ENCODE results near the gene MKKS.

DNA sequence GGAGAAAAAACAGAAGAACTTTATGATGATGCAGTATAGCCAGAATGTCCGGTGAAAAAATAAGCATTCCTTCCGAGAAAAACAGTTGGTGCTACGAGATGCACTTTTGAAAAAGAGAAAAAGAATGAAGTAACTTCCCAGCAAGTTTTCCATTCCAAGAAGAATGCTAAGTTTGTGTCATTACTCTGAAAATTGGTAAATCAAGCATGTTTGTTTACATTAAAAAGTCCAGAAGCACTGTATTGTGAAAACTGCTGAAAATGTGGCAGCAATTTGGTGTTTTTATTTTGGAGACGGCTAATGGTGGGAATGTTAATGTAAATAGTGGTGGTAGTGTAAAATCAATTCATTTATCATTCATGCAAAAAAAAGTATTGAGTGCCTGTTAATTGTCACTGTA, 46.3 kb downstream of the MKKS start:
- TF ChIP-seq CTCF (conservative IDR thresholded peaks at IDR 0.05 in 1 of 2, IDR thresholded peaks at IDR 0.05 in 1 of 2; ENCODE audit: extremely low read depth in 1 of 2, insufficient read depth in 1 of 2, low read depth in 1 of 2, low read length in 2 of 2): no peak
- TF ChIP-seq EZH2 (IDR thresholded peaks at IDR 0.05; ENCODE audit: borderline replicate concordance, low read length): no peak
